Measurements from ENCODE around the gene SLX4IP.
A peak's percentile ranks its signal among the peaks of the same experiment; 100 is the strongest.

The SLX4IP gene

DNA sequence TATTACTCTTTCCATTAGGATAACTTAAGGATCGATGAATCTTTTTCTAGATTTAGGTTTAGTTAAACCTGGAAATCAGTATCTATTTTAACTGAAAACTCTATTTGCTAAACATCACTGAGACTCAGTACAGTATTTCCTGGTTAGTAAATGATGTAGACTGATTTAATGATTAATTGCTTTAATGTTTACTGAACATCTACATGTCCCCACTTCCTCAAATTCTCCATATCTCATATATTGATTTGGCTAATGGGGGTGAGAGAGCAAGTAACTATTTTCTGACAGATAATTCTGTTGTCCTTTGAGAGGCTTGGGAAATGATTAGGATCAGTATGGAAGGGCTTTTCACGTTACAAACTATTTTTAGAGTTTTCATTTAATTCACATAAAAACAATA lies 11.4 kb upstream of the SLX4IP start:
- Histone ChIP-seq H2AFZ (ENCODE audit: low read depth, low read length) (no peak overlapping the region), H3K4me1 (ENCODE audit: low read length) (peaks cover 19% of the 10 kb centered on the region), H3K36me3 (replicated peaks; ENCODE audit: low read depth, low read length) (peaks cover 8% of the 10 kb centered on the region), H3K4me3 (ENCODE audit: low read length) (no peak overlapping the region), H3K27ac (ENCODE audit: low read length) (no peak overlapping the region), H4K20me1 (ENCODE audit: insufficient read depth, low read length) (peaks cover 36% of the 10 kb centered on the region; the same call in 1 of the 2 replicates), H3K27me3 (ENCODE audit: low read depth, low read length) (no peaks in the 10 kb centered on the region), H3K79me2 (ENCODE audit: low read length) (peaks cover 31% of the 10 kb centered on the region), H3K9me3 (ENCODE audit: insufficient read depth, low read length) (no peaks in the 10 kb centered on the region), H3K4me2 (ENCODE audit: low read length) (peak overlapping the region; percentile 41), H3K9ac (ENCODE audit: low read length) (no peak overlapping the region)
- TF ChIP-seq CTCF (IDR thresholded peaks at IDR 0.05; ENCODE audit: low read depth, low read length), result no peak
- no peak for TF ChIP-seq EZH2phosphoT487 (IDR thresholded peaks at IDR 0.05; ENCODE audit: low read depth)

DNA sequence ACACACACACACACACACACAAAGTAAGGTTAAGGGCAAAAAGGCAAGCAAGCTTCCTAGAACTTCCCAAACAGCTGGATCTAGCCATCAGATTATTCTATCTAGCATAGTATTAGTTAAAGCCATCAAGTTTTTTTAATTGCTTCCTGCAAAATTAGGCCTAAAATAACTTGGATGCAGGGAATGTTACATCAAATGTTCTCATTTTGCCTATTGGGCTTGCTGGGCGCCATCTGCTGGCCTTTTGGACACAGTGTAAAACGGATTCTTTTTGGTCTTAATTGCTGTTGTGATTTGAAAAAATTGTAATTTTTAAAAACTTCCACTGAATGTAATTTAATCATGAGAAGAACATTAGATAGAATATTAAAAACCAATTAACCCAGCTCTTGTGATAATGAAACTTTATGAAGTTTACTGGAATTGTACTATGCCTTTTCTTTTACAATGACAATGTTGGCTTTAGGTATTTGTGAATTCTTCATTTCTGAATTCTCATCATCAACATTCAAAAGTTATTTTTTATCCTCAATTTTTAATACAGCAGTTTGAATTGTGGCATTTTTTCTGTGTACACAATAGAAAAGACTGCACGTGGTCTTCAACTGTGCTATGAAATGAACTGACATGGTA lies 7.9 kb upstream of the SLX4IP start:
- peaks cover 63% of the 10 kb centered on the region for H3K79me2 ChIP-seq (ENCODE audit: low read length)
- peaks cover 47% of the 10 kb centered on the region for H3K4me1 ChIP-seq (ENCODE audit: low read length)
- H4K20me1 ChIP-seq (ENCODE audit: insufficient read depth, low read length), result peaks cover 62% of the 10 kb centered on the region
- H3K9ac ChIP-seq (ENCODE audit: low read length), result no peak overlapping the region
- no peak overlapping the region for H3K4me3 ChIP-seq (ENCODE audit: low read length)
- no peak overlapping the region for H3K27ac ChIP-seq (ENCODE audit: low read length)
- H3K4me2 ChIP-seq (ENCODE audit: low read length), result no peak overlapping the region
- no peaks in the 10 kb centered on the region for H3K9me3 ChIP-seq (ENCODE audit: insufficient read depth, low read length)
- H3K27me3 ChIP-seq (ENCODE audit: low read depth, low read length), result no peaks in the 10 kb centered on the region
- no peak overlapping the region for H2AFZ ChIP-seq (ENCODE audit: low read depth, low read length)
- peaks cover 8% of the 10 kb centered on the region for H3K36me3 ChIP-seq (replicated peaks; ENCODE audit: low read depth, low read length)
- TF ChIP-seq CTCF (IDR thresholded peaks at IDR 0.05; ENCODE audit: low read depth, low read length) (peak; percentile 96), EZH2phosphoT487 (IDR thresholded peaks at IDR 0.05; ENCODE audit: low read depth) (no peak)

- H3K27me3 ChIP-seq (ENCODE audit: low read depth, low read length), result no peaks in the 10 kb centered on the region
- no peak overlapping the region for H3K4me3 ChIP-seq (ENCODE audit: low read length)
- H2AFZ ChIP-seq (ENCODE audit: low read depth, low read length), result no peak overlapping the region
- peaks cover 61% of the 10 kb centered on the region for H3K79me2 ChIP-seq (ENCODE audit: low read length)
- H3K4me1 ChIP-seq (ENCODE audit: low read length), result peaks cover 52% of the 10 kb centered on the region
- no peak overlapping the region for H3K9ac ChIP-seq (ENCODE audit: low read length)
- no peaks in the 10 kb centered on the region for H3K9me3 ChIP-seq (ENCODE audit: insufficient read depth, low read length)
- peaks cover 7% of the 10 kb centered on the region for H3K36me3 ChIP-seq (replicated peaks; ENCODE audit: low read depth, low read length)
- no peak overlapping the region for H3K27ac ChIP-seq (ENCODE audit: low read length)
- H4K20me1 ChIP-seq (ENCODE audit: insufficient read depth, low read length), result peaks cover 61% of the 10 kb centered on the region
- H3K4me2 ChIP-seq (ENCODE audit: low read length), result no peak overlapping the region
- TF ChIP-seq CTCF (IDR thresholded peaks at IDR 0.05; ENCODE audit: low read depth, low read length) (no peak), EZH2phosphoT487 (IDR thresholded peaks at IDR 0.05; ENCODE audit: low read depth) (no peak)
Observed at GRCh38 chr20:10428008-10428407, 7.1 kb upstream of the SLX4IP start.

DNA sequence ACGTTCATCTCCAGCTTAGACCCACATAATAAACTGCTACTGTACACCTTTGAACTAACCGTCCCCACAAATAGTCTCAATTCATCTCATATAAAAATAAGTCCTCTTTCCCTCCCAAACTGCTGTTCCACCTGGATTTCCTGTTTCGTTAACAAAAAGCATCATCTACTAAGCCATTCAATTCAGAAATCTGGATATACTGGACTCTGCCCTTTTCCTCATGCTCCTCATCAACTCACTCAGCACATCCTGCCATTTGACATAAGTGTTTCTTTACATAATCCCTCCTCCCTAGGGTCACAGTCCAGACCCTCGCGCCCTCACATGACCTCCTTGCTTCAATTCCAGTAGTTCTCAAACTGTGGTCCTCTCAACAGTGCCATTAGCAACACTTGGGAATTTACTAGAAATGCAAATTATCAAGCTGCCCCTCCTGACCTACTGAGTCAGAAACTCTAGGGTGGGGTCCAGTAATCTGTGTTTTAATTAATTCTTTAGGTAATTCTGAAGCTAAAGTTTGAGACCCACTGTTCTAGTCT lies 5.6 kb upstream of the SLX4IP start:
- H2AFZ ChIP-seq (ENCODE audit: low read depth, low read length), result no peak overlapping the region

More for the DNA sequence above, 5.6 kb upstream of the SLX4IP start:
- Histone ChIP-seq H3K9me3 (ENCODE audit: insufficient read depth, low read length) (no peaks in the 10 kb centered on the region), H3K9ac (ENCODE audit: low read length) (no peak overlapping the region), H3K79me2 (ENCODE audit: low read length) (peaks cover 66% of the 10 kb centered on the region), H3K4me2 (ENCODE audit: low read length) (no peak overlapping the region), H4K20me1 (ENCODE audit: insufficient read depth, low read length) (peaks cover 57% of the 10 kb centered on the region), H3K4me1 (ENCODE audit: low read length) (peaks cover 44% of the 10 kb centered on the region), H3K27ac (ENCODE audit: low read length) (no peak overlapping the region), H3K4me3 (ENCODE audit: low read length) (no peak overlapping the region), H3K27me3 (ENCODE audit: low read depth, low read length) (no peaks in the 10 kb centered on the region), H3K36me3 (replicated peaks; ENCODE audit: low read depth, low read length) (peaks cover 3% of the 10 kb centered on the region)
- TF ChIP-seq EZH2phosphoT487 (IDR thresholded peaks at IDR 0.05; ENCODE audit: low read depth), result no peak
- no peak for TF ChIP-seq CTCF (IDR thresholded peaks at IDR 0.05; ENCODE audit: low read depth, low read length)
